SU-DHL-6 (cell line): ENCODE results near the gene SNX30.

Source experiments
- H2AFZ ChIP-seq: fragments of 200-600 bp; sonication (generic); 2 replicates; pipeline ENCODE4 v1.6.1; 2014; ENCODE audit warnings: low read depth, mild to moderate bottlenecking, moderate library complexity, mixed read lengths, antibody characterized with exemption, low read length; ENCODE audit not compliant: severe bottlenecking
- H3F3A ChIP-seq: fragments of 200-600 bp; shearing (Covaris generic); 2 replicates; pipeline ENCODE4 v1.6.0; 2016; ENCODE audit warnings: antibody characterized with exemption, mild to moderate bottlenecking; ENCODE audit not compliant: insufficient read depth
- H3K27ac ChIP-seq: fragments of 200-600 bp; sonication (generic); 2 replicates; pipeline ENCODE4 v1.5.1; 2016; ENCODE audit warnings: low read depth, mild to moderate bottlenecking, low read length, moderate library complexity, mixed read lengths
- H3K27me3 ChIP-seq: fragments of 200-600 bp; sonication (generic), shearing (Covaris generic); 2 replicates; pipeline ENCODE4 v1.6.0; 2014; ENCODE audit warnings: mild to moderate bottlenecking, low read length
- H3K36me3 ChIP-seq: fragments of 200-600 bp; sonication (generic); 2 replicates; pipeline ENCODE4 v1.6.1; 2014; ENCODE audit warnings: mild to moderate bottlenecking, low read length, mixed read lengths
- H3K4me2 ChIP-seq: fragments of 300-600, 200-600 bp; shearing (Covaris generic), sonication (generic); 2 replicates; pipeline ENCODE4 v1.6.0; 2014; ENCODE audit warnings: low read length, low read depth, mild to moderate bottlenecking; ENCODE audit not compliant: poor library complexity, severe bottlenecking
- H3K4me3 ChIP-seq: fragments of 200-600 bp; sonication (generic); 2 replicates; pipeline ENCODE4 v1.5.1; 2014; ENCODE audit warnings: antibody characterized with exemption, low read length, mild to moderate bottlenecking, mixed read lengths; ENCODE audit not compliant: insufficient read depth, poor library complexity, severe bottlenecking
- H3K79me2 ChIP-seq: fragments of 200-600 bp; sonication (generic); 2 replicates; pipeline ENCODE4 v1.6.1; 2014; ENCODE audit warnings: mild to moderate bottlenecking, low read length, moderate library complexity; ENCODE audit not compliant: insufficient read depth
- H3K9ac ChIP-seq: fragments of 200-600 bp; sonication (generic); 2 replicates; pipeline ENCODE4 v1.7.0; 2014; ENCODE audit warnings: mild to moderate bottlenecking, low read length
- H3K9me2 ChIP-seq: fragments of 200-600 bp; sonication (generic); replicated peaks from 2 replicates; pipeline ENCODE4 v1.6.1; 2014; ENCODE audit warnings: low read length; ENCODE audit not compliant: insufficient read depth
- H3K9me3 ChIP-seq: fragments of 200-600 bp; sonication (generic); 2 replicates; pipeline ENCODE4 v1.6.1; 2014; ENCODE audit warnings: low read length, mixed read lengths; ENCODE audit not compliant: insufficient read depth
- H4K20me1 ChIP-seq: fragments of 200-600 bp; sonication (generic); 2 replicates; pipeline ENCODE4 v1.6.1; 2014; ENCODE audit warnings: low read depth, mild to moderate bottlenecking, antibody characterized with exemption, low read length, moderate library complexity, mixed read lengths
- EZH2phosphoT487 ChIP-seq: fragments of 200-600 bp; sonication (generic), shearing (Covaris generic); conservative IDR thresholded peaks from 2 replicates; pipeline ENCODE4 v1.6.1; 2018; ENCODE audit warnings: mild to moderate bottlenecking, antibody characterized with exemption, low read length, moderate library complexity, mixed read lengths
- TF ChIP-seq, protein P1 (sequence below): fragments of 200-600 bp; sonication (generic); IDR thresholded peaks from one replicate; pipeline ENCODE4 v1.5.1; 2017; ENCODE audit warnings: antibody characterized with exemption, mild to moderate bottlenecking, low read length, moderate library complexity; ENCODE audit not compliant: insufficient read depth, poor library complexity, severe bottlenecking

Gene SNX30

DNA sequence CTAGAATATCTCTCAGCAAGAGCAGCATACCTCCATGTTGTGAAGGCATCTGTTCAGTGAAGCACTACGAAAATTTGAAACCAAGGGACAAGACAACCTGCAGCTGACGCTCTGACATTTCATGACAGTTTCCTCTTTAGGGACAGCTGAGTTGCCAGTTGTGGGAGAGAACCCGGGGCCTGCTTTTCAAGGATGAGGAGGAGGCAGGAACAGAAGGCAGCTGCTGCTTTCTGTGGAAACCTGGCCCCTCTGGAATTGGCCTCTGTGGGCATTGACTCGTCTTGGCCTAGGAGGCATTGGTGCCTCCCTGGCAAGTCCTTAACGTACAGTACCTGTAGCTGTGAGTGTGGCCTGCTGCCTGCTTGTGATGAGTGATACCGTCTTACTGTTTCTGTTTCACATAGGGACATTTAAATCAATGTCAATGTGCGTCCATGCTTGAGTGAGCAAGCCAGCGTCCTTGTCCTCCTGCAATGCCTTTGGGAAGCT, 118.5 kb downstream of the SNX30 start:
- Histone ChIP-seq H3K9me2 (no peaks in the 10 kb centered on the region), H3F3A (no peaks in the 10 kb centered on the region), H3K4me2 (no peak overlapping the region), H3K36me3 (no peaks in the 10 kb centered on the region), H2AFZ (no peak overlapping the region), H3K4me3 (no peak overlapping the region), H3K9ac (no peak overlapping the region), H3K79me2 (no peaks in the 10 kb centered on the region), H4K20me1 (no peaks in the 10 kb centered on the region), H3K27ac (no peak overlapping the region), H3K27me3 (no peaks in the 10 kb centered on the region), H3K9me3 (no peaks in the 10 kb centered on the region)
- TF ChIP-seq, protein P1, sequence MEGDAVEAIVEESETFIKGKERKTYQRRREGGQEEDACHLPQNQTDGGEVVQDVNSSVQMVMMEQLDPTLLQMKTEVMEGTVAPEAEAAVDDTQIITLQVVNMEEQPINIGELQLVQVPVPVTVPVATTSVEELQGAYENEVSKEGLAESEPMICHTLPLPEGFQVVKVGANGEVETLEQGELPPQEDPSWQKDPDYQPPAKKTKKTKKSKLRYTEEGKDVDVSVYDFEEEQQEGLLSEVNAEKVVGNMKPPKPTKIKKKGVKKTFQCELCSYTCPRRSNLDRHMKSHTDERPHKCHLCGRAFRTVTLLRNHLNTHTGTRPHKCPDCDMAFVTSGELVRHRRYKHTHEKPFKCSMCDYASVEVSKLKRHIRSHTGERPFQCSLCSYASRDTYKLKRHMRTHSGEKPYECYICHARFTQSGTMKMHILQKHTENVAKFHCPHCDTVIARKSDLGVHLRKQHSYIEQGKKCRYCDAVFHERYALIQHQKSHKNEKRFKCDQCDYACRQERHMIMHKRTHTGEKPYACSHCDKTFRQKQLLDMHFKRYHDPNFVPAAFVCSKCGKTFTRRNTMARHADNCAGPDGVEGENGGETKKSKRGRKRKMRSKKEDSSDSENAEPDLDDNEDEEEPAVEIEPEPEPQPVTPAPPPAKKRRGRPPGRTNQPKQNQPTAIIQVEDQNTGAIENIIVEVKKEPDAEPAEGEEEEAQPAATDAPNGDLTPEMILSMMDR, result no peak
- no peak for TF ChIP-seq EZH2phosphoT487

DNA sequence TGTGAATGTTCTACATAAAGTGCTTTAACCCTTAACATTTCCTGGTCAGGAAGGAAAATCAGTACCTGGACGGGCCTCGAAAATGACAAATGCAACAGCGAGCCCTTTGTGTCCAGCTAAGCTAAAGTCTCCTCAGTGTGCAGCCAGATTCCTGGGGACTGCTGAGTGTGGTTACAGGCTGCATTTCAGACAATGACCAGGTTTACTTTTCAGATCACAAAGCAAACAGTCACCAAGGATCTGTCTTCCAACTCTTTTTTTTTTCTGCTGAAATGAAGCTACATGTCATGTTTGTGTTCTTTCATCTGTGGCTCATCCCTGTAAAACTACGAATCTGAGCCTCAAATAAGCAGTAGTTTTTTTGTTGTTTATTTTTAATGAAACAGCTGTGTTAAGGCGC, 119.4 kb downstream of the SNX30 start:
- TF ChIP-seq, protein P1, result no peak
- no peak for TF ChIP-seq EZH2phosphoT487
- no peaks in the 10 kb centered on the region for H3K79me2 ChIP-seq
- H3K36me3 ChIP-seq, result no peaks in the 10 kb centered on the region
- no peaks in the 10 kb centered on the region for H3F3A ChIP-seq
- no peaks in the 10 kb centered on the region for H3K9me2 ChIP-seq
- no peak overlapping the region for H3K4me2 ChIP-seq
- no peaks in the 10 kb centered on the region for H3K27me3 ChIP-seq
- no peaks in the 10 kb centered on the region for H4K20me1 ChIP-seq
- H3K9ac ChIP-seq, result no peak overlapping the region
- H3K9me3 ChIP-seq, result no peaks in the 10 kb centered on the region
- H2AFZ ChIP-seq, result no peak overlapping the region
- no peak overlapping the region for H3K27ac ChIP-seq
- no peak overlapping the region for H3K4me3 ChIP-seq

DNA sequence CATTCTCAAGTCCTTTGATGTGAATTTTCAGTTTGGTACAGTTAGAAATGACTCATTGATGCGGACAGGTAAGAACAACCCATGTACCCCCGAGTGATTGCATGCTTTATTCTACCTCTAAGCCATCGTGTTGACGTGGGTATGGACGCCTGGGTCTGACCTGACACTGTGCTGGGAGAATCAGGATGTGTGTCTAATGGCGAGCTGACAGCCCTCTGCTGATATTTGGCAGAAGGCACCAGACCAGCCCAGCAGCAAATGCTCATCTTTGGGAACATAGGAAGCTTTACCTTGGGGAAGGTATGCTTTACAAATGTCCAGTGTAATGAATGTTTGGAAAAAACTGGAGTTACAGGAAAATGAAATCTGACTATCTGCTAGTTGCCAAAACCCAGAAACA, 120.0 kb downstream of the SNX30 start:
- Histone ChIP-seq H3K79me2 (no peaks in the 10 kb centered on the region), H3K9me2 (no peaks in the 10 kb centered on the region), H3K27ac (no peak overlapping the region), H3K4me3 (no peak overlapping the region), H4K20me1 (no peaks in the 10 kb centered on the region), H3K4me2 (no peak overlapping the region), H3K9me3 (no peaks in the 10 kb centered on the region), H3F3A (no peaks in the 10 kb centered on the region), H3K36me3 (no peaks in the 10 kb centered on the region), H3K9ac (no peak overlapping the region), H2AFZ (no peak overlapping the region), H3K27me3 (no peaks in the 10 kb centered on the region)
- TF ChIP-seq, protein P1, result no peak
- no peak for TF ChIP-seq EZH2phosphoT487
